NB4 (cell line): ENCODE measurements around the gene CNBD2.

Experiments
- CTCF ChIP-seq: IDR thresholded peaks from one replicate; pipeline ENCODE4 v1.5.1; 2012; ENCODE audit warnings: low read depth, low read length
- MAX ChIP-seq: IDR thresholded peaks from 2 replicates; pipeline ENCODE4 v1.6.1; 2011; ENCODE audit warnings: low read depth, low read length
- POLR2A ChIP-seq: IDR thresholded peaks from 2 replicates; pipeline ENCODE4 v1.6.1; 2011; ENCODE audit warnings: mild to moderate bottlenecking; ENCODE audit not compliant: insufficient read length; ENCODE audit errors: extremely low read depth

GRCh38 chr20:36061754-36062153, 93.4 kb downstream of the CNBD2 start:
- TF ChIP-seq CTCF (no peak), POLR2A (no peak), MAX (no peak)
